HEK293T (cell line): ENCODE results near the gene GTSE1.

Experiments
- BHLHE40 ChIP-seq: fragments of 450-650 bp; IDR thresholded peaks from 2 replicates; pipeline ENCODE4 v1.6.1; 2016; ENCODE audit warnings: mild to moderate bottlenecking, moderate library complexity, borderline replicate concordance
- CTBP1 ChIP-seq: fragments of 450-650 bp; IDR thresholded peaks from 2 replicates; pipeline ENCODE4 v1.6.1; 2016; ENCODE audit warnings: borderline replicate concordance
- FOXA1 ChIP-seq: fragments of 450-650 bp; IDR thresholded peaks from 2 replicates; pipeline ENCODE4 v1.6.1; 2016; ENCODE audit warnings: mild to moderate bottlenecking
- FOXK2 ChIP-seq: fragments of 450-650 bp; IDR thresholded peaks from 2 replicates; pipeline ENCODE4 v1.6.1; 2016; ENCODE audit warnings: mild to moderate bottlenecking
- FOXM1 ChIP-seq: fragments of 450-650 bp; IDR thresholded peaks from 2 replicates; pipeline ENCODE4 v1.6.1; 2017; ENCODE audit warnings: mild to moderate bottlenecking, borderline replicate concordance
- L3MBTL2 ChIP-seq: fragments of 450-650 bp; conservative IDR thresholded peaks from 2 replicates; pipeline ENCODE4 v1.6.1; 2016; ENCODE audit warnings: mild to moderate bottlenecking
- LEF1 ChIP-seq: fragments of 450-650 bp; IDR thresholded peaks from 2 replicates; pipeline ENCODE4 v1.6.1; 2017; ENCODE audit warnings: mild to moderate bottlenecking, borderline replicate concordance
- NFRKB ChIP-seq: fragments of 450-650 bp; IDR thresholded peaks from 2 replicates; pipeline ENCODE4 v1.6.1; 2016; ENCODE audit warnings: mild to moderate bottlenecking, moderate library complexity
- SP1 ChIP-seq: fragments of 450-650 bp; IDR thresholded peaks from 2 replicates; pipeline ENCODE4 v1.6.1; 2017
- SUZ12 ChIP-seq: fragments of 450-650 bp; IDR thresholded peaks from 2 replicates; pipeline ENCODE4 v1.6.1; 2016; ENCODE audit warnings: mild to moderate bottlenecking
- ZNF384 ChIP-seq: fragments of 450-650 bp; IDR thresholded peaks from 2 replicates; pipeline ENCODE4 v1.6.1; 2016

DNA sequence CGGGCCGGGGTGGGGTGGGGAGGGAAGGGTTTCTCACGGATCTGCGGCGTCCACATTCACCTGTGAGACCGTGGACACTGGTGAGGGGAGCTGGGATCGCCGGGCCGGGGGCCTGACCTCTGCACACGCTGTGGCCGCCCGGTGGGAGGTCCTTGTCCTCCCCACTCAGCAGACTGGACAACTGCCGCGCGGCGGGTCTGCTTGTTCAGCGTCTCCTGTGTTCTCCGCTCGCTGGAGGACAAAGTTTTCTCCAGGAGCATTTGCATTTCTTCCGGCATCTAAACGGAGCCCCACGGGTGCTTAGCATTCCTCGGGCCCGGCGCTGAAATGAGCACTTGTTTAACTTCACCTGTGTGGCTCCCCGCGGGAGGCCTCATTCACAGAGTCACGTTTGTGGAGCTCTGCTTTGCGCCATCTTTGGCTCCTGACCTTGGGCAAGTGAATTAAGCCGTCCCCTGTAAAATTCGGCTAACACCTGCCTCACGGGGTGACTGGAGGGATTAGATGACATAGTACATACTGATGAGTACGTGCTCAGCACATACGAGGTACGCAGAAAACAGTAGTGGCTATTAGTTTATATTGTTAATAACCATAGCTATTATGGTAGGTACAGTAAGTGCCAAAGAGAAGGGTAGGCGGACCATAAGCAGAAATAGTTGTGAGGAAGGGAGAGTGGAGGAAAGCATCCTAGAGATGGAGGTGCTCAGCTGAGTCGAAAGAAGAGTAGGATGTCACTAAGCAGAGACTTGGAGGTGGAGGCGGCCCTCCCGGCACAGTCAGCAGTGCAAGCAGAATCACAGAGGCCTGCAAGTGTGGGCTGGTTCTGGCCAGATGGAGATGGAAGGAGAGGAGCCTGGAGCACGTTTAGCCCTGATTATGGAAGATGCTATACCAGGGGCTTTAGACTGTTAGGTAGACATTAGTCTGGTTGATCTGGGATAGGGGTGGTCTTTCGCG, 39.7 kb downstream of the GTSE1 start:
- TF ChIP-seq ZNF384 (no peak), SP1 (no peak), L3MBTL2 (no peak), FOXK2 (no peak), FOXM1 (no peak), CTBP1 (no peak), NFRKB (no peak), BHLHE40 (no peak), FOXA1 (no peak), LEF1 (no peak), SUZ12 (no peak)
